ENCODE results near the gene CRAMP1. TPM values are rescaled to one million over a fixed set of nuclear protein-coding genes. Genes with fewer than 3 reads are reported as not detected.

CRAMP1 gene
- total RNA-seq, 2 donors from 2014 or later: 29.2 to 40.0 TPM

DNA sequence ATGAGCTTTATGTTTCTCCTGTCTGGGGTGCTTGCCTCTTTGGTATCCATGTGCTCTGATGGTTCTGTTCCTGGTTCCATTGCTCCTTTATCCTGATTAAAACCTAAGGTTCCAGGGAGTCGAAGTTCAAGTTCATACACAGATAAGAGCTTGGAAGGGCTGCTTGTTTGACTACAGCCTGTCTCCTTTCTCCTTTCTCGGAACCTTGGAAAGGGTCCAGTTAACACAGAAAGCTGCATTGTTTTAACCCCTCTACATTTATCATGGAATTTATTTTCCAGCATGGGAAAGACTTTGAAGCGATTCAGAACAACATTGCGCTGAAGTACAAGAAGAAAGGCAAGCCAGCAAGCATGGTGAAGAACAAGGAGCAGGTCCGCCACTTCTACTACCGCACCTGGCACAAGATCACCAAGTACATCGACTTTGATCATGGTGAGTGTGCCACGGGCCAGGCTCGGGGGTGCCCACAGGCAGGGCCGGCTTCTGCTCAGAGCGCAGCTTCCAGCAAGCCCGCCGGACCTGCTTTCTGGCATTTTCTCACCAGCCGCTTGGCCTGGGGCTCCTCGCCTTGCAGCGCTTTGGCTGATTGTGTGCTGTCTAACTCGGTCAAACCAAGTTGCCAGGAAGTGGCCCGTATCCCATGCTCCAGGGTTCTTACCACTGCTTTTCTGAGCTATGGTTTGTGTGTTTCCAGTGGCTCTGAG is 19.9 kb downstream of the CRAMP1 start:
- H3K36me3 Mint-ChIP-seq (ENCODE audit: low read depth): peaks cover 63% of the 10 kb centered on the region
- H3K27me3 Mint-ChIP-seq (ENCODE audit: insufficient read depth): no peaks in the 10 kb centered on the region
- DNase-seq: no peak
- no peak overlapping the region for H3K27ac Mint-ChIP-seq
- peaks cover 66% of the 10 kb centered on the region for H3K36me3 ChIP-seq (ENCODE audit: control insufficient read depth, insufficient read depth, low read length)
- no peaks in the 10 kb centered on the region for H3K4me1 Mint-ChIP-seq
- no peaks in the 10 kb centered on the region for H3K9me3 ChIP-seq (ENCODE audit: control insufficient read depth, low read length)
- H3K4me1 ChIP-seq (ENCODE audit: control insufficient read depth, insufficient read depth, low read length): no peaks in the 10 kb centered on the region
- H3K27ac ChIP-seq (ENCODE audit: low read depth, low read length): no peak overlapping the region
- no peak overlapping the region for H3K9ac ChIP-seq (ENCODE audit: extremely low read depth, low read length, poor library complexity, severe bottlenecking)
- H3K4me3 Mint-ChIP-seq: no peak overlapping the region
- WGBS, 2 experiments (ENCODE audit: insufficient coverage in 1 of 2, insufficient read length in 1 of 2): 96 to 99% methylated on average over 14 to 18 of the region's 18 CpGs
- H3K9me3 Mint-ChIP-seq: no peaks in the 10 kb centered on the region
- no peak for TF ChIP-seq CTCF (conservative IDR thresholded peaks at IDR 0.05)
- H3K4me3 ChIP-seq (ENCODE audit: low read length): no peak overlapping the region
- no peaks in the 10 kb centered on the region for H3K27me3 ChIP-seq (ENCODE audit: control insufficient read depth, insufficient read depth, low read length, poor library complexity, severe bottlenecking)

DNA sequence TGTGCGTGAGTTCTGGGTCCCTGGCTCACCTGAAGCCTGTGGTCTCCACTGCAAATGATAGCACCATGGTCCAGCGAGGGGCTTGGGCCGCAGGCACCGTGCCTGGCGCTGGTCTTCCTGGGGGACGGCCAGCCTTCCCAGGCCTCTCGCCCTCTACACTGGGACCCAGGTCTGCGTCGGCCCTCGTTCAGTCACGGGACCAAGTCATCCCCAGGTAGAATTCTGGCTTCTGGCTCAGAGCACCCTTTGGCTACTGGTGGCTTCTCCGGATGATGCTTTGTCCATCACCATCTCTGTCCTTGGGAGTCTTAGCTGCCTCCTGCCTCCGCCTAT is 20.4 kb downstream of the CRAMP1 start:
- Mint-ChIP-seq H3K27me3 (ENCODE audit: insufficient read depth) (no peaks in the 10 kb centered on the region), H3K36me3 (ENCODE audit: low read depth) (peaks cover 58% of the 10 kb centered on the region), H3K4me3 (no peak overlapping the region), H3K9me3 (no peaks in the 10 kb centered on the region), H3K4me1 (no peaks in the 10 kb centered on the region), H3K27ac (no peak overlapping the region)
- Histone ChIP-seq H3K36me3 (ENCODE audit: control insufficient read depth, insufficient read depth, low read length) (peaks cover 67% of the 10 kb centered on the region), H3K9me3 (ENCODE audit: control insufficient read depth, low read length) (no peaks in the 10 kb centered on the region), H3K4me3 (ENCODE audit: low read length) (no peak overlapping the region), H3K27me3 (ENCODE audit: control insufficient read depth, insufficient read depth, low read length, poor library complexity, severe bottlenecking) (no peaks in the 10 kb centered on the region), H3K27ac (ENCODE audit: low read depth, low read length) (no peak overlapping the region), H3K9ac (ENCODE audit: extremely low read depth, low read length, poor library complexity, severe bottlenecking) (no peak overlapping the region), H3K4me1 (ENCODE audit: control insufficient read depth, insufficient read depth, low read length) (no peaks in the 10 kb centered on the region)
- DNase-seq: no peak
- TF ChIP-seq CTCF (conservative IDR thresholded peaks at IDR 0.05): no peak
- 96 to 99% methylated on average over 11 to 13 of the region's 13 CpGs for WGBS, 2 experiments (ENCODE audit: insufficient coverage in 1 of 2, insufficient read length in 1 of 2)

- Histone ChIP-seq H3K4me3 (ENCODE audit: low read length) (no peak overlapping the region), H3K27me3 (ENCODE audit: control insufficient read depth, insufficient read depth, low read length, poor library complexity, severe bottlenecking) (no peaks in the 10 kb centered on the region), H3K9me3 (ENCODE audit: control insufficient read depth, low read length) (no peaks in the 10 kb centered on the region), H3K9ac (ENCODE audit: extremely low read depth, low read length, poor library complexity, severe bottlenecking) (no peak overlapping the region), H3K4me1 (ENCODE audit: control insufficient read depth, insufficient read depth, low read length) (no peaks in the 10 kb centered on the region), H3K27ac (ENCODE audit: low read depth, low read length) (no peak overlapping the region), H3K36me3 (ENCODE audit: control insufficient read depth, insufficient read depth, low read length) (peaks cover 70% of the 10 kb centered on the region)
- Mint-ChIP-seq H3K9me3 (no peaks in the 10 kb centered on the region), H3K27ac (no peak overlapping the region), H3K27me3 (ENCODE audit: insufficient read depth) (no peaks in the 10 kb centered on the region), H3K4me3 (no peak overlapping the region), H3K36me3 (ENCODE audit: low read depth) (peaks cover 58% of the 10 kb centered on the region), H3K4me1 (no peaks in the 10 kb centered on the region)
- TF ChIP-seq CTCF (conservative IDR thresholded peaks at IDR 0.05): no peak
- WGBS, 2 experiments (ENCODE audit: insufficient coverage in 1 of 2, insufficient read length in 1 of 2): 95 to 98% methylated on average over 11 to 12 of the region's 12 CpGs
- no peak for DNase-seq
Measured at GRCh38 chr16:1633310-1633709, 21.1 kb downstream of the CRAMP1 start.
